ENCODE results near the gene ACTN1. TPM values are rescaled to one million over a fixed set of nuclear protein-coding genes. Genes with fewer than 3 reads are reported as not detected.
A peak's percentile ranks its signal among the peaks of the same experiment; 100 is the strongest.

ACTN1 gene
- total RNA-seq, 4 donors from 2014 or later = 48.1 to 90.4 (median 64.8) TPM

DNA sequence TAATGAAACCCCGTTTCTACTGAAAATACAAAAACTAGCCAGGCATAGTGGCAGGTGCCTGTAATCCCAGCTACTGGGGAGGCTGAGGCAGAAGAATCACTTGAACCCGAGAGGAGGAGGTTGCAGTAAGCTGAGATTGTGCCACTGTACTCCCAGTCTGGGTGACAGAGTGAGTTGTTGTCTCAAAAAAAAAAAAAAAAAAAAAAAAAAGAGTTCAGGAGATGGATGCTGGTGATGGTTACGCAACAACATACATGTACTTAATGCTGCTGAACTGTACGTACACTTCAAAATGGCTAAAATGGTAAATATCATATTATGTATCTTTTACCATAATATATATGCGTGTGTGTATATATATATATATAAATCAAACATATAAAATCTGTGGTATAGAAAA is 29.0 kb downstream of the ACTN1 start:
- Histone ChIP-seq H3K4me1 (peaks cover 0 to 60% of the 10 kb centered on the region in 2 donors), H3K27me3 (no peaks in the 10 kb centered on the region), H3K27ac (peak overlapping the region in 1 of 3 donors; percentile 40), H3K9me3 (no peaks in the 10 kb centered on the region), H3K4me3 (replicated peaks in 1 of 3) (no peak overlapping the region), H3K36me3 (no peaks in the 10 kb centered on the region)
- TF ChIP-seq, protein P1, sequence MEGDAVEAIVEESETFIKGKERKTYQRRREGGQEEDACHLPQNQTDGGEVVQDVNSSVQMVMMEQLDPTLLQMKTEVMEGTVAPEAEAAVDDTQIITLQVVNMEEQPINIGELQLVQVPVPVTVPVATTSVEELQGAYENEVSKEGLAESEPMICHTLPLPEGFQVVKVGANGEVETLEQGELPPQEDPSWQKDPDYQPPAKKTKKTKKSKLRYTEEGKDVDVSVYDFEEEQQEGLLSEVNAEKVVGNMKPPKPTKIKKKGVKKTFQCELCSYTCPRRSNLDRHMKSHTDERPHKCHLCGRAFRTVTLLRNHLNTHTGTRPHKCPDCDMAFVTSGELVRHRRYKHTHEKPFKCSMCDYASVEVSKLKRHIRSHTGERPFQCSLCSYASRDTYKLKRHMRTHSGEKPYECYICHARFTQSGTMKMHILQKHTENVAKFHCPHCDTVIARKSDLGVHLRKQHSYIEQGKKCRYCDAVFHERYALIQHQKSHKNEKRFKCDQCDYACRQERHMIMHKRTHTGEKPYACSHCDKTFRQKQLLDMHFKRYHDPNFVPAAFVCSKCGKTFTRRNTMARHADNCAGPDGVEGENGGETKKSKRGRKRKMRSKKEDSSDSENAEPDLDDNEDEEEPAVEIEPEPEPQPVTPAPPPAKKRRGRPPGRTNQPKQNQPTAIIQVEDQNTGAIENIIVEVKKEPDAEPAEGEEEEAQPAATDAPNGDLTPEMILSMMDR (IDR thresholded peaks at IDR 0.05) = no peak
- no peak for TF ChIP-seq POLR2A (IDR thresholded peaks at IDR 0.05)
- no peak for DNase-seq
- whole genome bisulfite sequencing, 2 donors = 79 to 86% methylated on average over 5 of the region's 5 CpGs
- intact Hi-C loops (cut with DNase I) = no loop called here

- Histone ChIP-seq H3K4me3 (replicated peaks in 1 of 3) (no peak overlapping the region), H3K4me1 (peaks cover 0 to 58% of the 10 kb centered on the region in 2 donors), H3K36me3 (no peaks in the 10 kb centered on the region), H3K27me3 (no peaks in the 10 kb centered on the region), H3K27ac (peak overlapping the region in 2 of 3 donors; percentile 40 to 41), H3K9me3 (no peaks in the 10 kb centered on the region)
- TF ChIP-seq POLR2A (IDR thresholded peaks at IDR 0.05) = no peak
- TF ChIP-seq, protein P1 (IDR thresholded peaks at IDR 0.05) = no peak
- WGBS, 2 donors = 76 to 84% methylated on average over 2 of the region's 2 CpGs
- DNase-seq = no peak
- intact Hi-C loops (cut with DNase I) = no loop called here
Measured at GRCh38 chr14:68949601-68949965, 29.5 kb downstream of the ACTN1 start.

DNA sequence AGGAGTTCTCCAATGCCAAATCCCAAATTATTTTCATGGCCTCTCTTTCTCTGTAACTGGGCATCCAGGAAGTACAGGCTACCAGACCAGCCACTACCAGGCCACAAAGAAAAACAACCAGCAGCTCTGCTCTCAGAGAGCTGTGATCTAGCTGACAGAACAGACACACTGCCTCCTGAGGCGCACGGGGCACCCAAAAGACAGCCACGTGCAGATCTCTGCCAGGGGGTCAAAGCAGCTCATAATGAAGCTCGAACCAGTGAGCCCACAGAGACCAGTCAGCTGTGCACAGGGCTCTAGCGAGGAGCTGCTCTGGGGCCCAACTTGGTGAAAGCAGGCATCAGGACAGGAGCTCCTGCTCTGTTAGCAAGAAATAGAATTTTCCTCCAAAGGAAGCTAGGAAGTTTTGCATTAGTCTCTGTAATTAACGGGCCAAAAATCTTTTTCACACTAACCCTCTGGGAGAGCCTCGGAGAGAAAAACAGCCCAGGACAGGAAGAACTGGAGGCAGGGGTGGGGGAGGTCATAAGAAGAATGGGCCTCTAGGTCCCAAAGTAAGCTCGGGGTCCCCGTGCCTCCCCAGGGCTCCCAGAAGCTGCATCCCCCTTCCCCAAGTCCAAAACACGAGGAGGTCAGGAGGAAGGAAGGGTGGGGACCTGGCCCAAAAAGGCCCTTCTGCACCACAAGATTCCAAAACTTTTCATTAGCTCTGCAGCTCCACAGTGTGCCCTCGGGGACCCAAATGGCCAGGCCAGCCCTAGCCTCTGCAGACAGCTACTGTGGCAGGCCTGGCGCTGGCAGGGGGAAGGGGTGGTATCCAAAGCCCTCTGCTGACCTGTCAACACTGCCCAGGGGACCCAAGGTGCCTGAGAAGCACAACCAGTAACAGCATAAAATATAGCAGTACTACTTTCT is 30.2 kb downstream of the ACTN1 start:
- peaks cover 0 to 59% of the 10 kb centered on the region in 2 donors for H3K4me1 ChIP-seq
- TF ChIP-seq POLR2A (IDR thresholded peaks at IDR 0.05) = no peak
- TF ChIP-seq, protein P1 (IDR thresholded peaks at IDR 0.05) = no peak
- intact Hi-C loops (cut with DNase I) = no loop called here
- H3K27ac ChIP-seq = peak overlapping the region in 2 of 3 donors; percentile 41 to 65
- no peak for DNase-seq
- no peaks in the 10 kb centered on the region for H3K9me3 ChIP-seq
- no peaks in the 10 kb centered on the region for H3K27me3 ChIP-seq
- H3K4me3 ChIP-seq (replicated peaks in 1 of 3) = no peak overlapping the region
- H3K36me3 ChIP-seq = no peaks in the 10 kb centered on the region
- WGBS, 2 donors = 58 to 72% methylated on average over 10 to 11 of the region's 12 CpGs

DNA sequence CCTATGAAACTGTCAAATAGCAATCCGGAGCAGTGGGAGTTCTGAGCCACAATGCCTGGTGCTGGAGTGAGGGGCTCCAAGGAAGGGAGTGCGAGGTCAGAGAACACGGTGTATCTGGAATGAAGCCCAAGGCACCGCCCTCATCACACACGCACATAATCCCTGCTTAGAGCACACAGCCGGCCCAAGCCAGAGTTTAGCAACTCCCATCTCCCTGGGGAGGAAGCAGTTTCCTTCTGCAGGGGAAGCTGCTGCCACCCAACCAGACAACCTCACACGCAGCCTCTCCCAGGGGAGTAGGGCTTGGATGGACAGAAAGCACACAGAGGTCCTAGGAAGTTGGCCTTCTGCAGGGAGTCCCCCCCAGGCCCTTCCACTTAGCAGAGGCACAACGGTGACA is 31.3 kb downstream of the ACTN1 start:
- no peaks in the 10 kb centered on the region for H3K9me3 ChIP-seq
- 59 to 61% methylated on average over 7 to 8 of the region's 8 CpGs for WGBS, 2 donors
- H3K36me3 ChIP-seq = no peaks in the 10 kb centered on the region
- no peak for DNase-seq
- no peak overlapping the region for H3K4me3 ChIP-seq (replicated peaks in 1 of 3)
- H3K4me1 ChIP-seq = peaks cover 0 to 57% of the 10 kb centered on the region in 2 donors
- intact Hi-C loops (cut with DNase I) = no loop called here
- TF ChIP-seq POLR2A (IDR thresholded peaks at IDR 0.05) = no peak
- TF ChIP-seq, protein P1 (IDR thresholded peaks at IDR 0.05) = no peak
- no peaks in the 10 kb centered on the region for H3K27me3 ChIP-seq
- H3K27ac ChIP-seq = no peak overlapping the region

DNA sequence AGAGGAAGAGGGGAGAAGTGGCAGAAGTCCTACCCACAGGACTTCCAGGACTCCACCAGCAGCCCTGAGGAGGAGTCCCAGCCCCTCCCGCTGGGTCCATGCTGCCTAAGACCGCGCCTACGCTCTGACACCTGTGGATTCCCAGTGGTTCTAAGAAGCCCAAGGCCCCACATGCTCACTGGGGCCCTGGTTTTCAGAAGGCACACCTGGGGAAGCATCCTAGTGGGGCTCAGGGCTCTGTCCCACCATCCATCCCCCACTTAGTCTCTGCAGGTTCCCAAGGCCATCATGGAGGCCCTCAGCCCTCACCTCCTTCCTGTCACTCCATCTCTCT is 32.6 kb downstream of the ACTN1 start:
- no peaks in the 10 kb centered on the region for H3K9me3 ChIP-seq
- H3K4me3 ChIP-seq (replicated peaks in 1 of 3) = no peak overlapping the region
- peaks cover 0 to 47% of the 10 kb centered on the region in 2 donors for H3K4me1 ChIP-seq
- H3K36me3 ChIP-seq = no peaks in the 10 kb centered on the region
- no peak for TF ChIP-seq POLR2A (IDR thresholded peaks at IDR 0.05)
- TF ChIP-seq, protein P1 (IDR thresholded peaks at IDR 0.05) = no peak
- WGBS, 2 donors = 100% methylated on average over 4 of the region's 4 CpGs
- no peaks in the 10 kb centered on the region for H3K27me3 ChIP-seq
- H3K27ac ChIP-seq = no peak overlapping the region
- no peak for DNase-seq
- intact Hi-C loops (cut with DNase I) = no loop called here
